ENCODE results near the gene CGB3. TPM values are rescaled to one million over a fixed set of nuclear protein-coding genes. Genes with fewer than 3 reads are reported as not detected.

Gene CGB3
- total and polyA plus RNA-seq, 2 donors from 2014 or later, result not detected

GRCh38 chr19:48990400-48990799, 33.7 kb downstream of the CGB3 start:
- intact Hi-C loops (cut with DNase I), result no loop called here
- Histone ChIP-seq H3K4me1 (ENCODE audit: control insufficient read depth in 2 of 3, insufficient read depth in 2 of 3, low read depth in 1 of 3, low read length in 3 of 3) (peaks cover 0 to 27% (median 11%) of the 10 kb centered on the region in 3 donors), H3K27ac (ENCODE audit: low read depth in 2 of 2, low read length in 2 of 2) (no peak overlapping the region), H3K9me3 (ENCODE audit: control insufficient read depth in 2 of 3, insufficient read depth in 1 of 3, low read length in 3 of 3) (no peaks in the 10 kb centered on the region), H3K4me3 (ENCODE audit: low read length in 3 of 3) (no peak overlapping the region), H3K27me3 (ENCODE audit: control insufficient read depth, insufficient read depth, low read length) (no peaks in the 10 kb centered on the region), H3K36me3 (ENCODE audit: control insufficient read depth in 2 of 3, insufficient read depth in 3 of 3, low read length in 3 of 3) (peaks cover 0 to 14% (median 11%) of the 10 kb centered on the region in 3 donors), H3K9ac (ENCODE audit: low read length in 3 of 3) (no peak overlapping the region)
- no peak for TF ChIP-seq CTCF (IDR thresholded peaks at IDR 0.05; ENCODE audit: borderline replicate concordance, extremely low read depth, insufficient read depth)
- no peak for DNase-seq
- FAIRE-seq, result no peak

GRCh38 chr19:48989701-48990291, 34.3 kb downstream of the CGB3 start:
- FAIRE-seq, result no peak
- no peak overlapping the region for H3K27ac ChIP-seq (ENCODE audit: low read depth in 2 of 2, low read length in 2 of 2)
- peaks cover 0 to 25% (median 11%) of the 10 kb centered on the region in 3 donors for H3K4me1 ChIP-seq (ENCODE audit: control insufficient read depth in 2 of 3, insufficient read depth in 2 of 3, low read depth in 1 of 3, low read length in 3 of 3)
- no peak for DNase-seq
- no peak overlapping the region for H3K9ac ChIP-seq (ENCODE audit: low read length in 3 of 3)
- intact Hi-C loops (cut with DNase I), result no loop called here
- H3K9me3 ChIP-seq (ENCODE audit: control insufficient read depth in 2 of 3, insufficient read depth in 1 of 3, low read length in 3 of 3), result no peaks in the 10 kb centered on the region
- TF ChIP-seq CTCF (IDR thresholded peaks at IDR 0.05; ENCODE audit: borderline replicate concordance, extremely low read depth, insufficient read depth), result no peak
- H3K4me3 ChIP-seq (ENCODE audit: low read length in 3 of 3), result no peak overlapping the region
- H3K36me3 ChIP-seq (ENCODE audit: control insufficient read depth in 2 of 3, insufficient read depth in 3 of 3, low read length in 3 of 3), result peaks cover 0 to 20% (median 17%) of the 10 kb centered on the region in 3 donors
- H3K27me3 ChIP-seq (ENCODE audit: control insufficient read depth, insufficient read depth, low read length), result no peaks in the 10 kb centered on the region

- no peak for FAIRE-seq
- H3K36me3 ChIP-seq (ENCODE audit: control insufficient read depth in 2 of 3, insufficient read depth in 3 of 3, low read length in 3 of 3), result peaks cover 0 to 22% (median 17%) of the 10 kb centered on the region in 3 donors
Observed at GRCh38 chr19:48988860-48989259, 35.3 kb downstream of the CGB3 start.

More at GRCh38 chr19:48988860-48989259, 35.3 kb downstream of the CGB3 start:
- Histone ChIP-seq H3K27ac (ENCODE audit: low read depth in 2 of 2, low read length in 2 of 2) (no peak overlapping the region), H3K4me1 (ENCODE audit: control insufficient read depth in 2 of 3, insufficient read depth in 2 of 3, low read depth in 1 of 3, low read length in 3 of 3) (peaks cover 0 to 18% (median 6%) of the 10 kb centered on the region in 3 donors), H3K9me3 (ENCODE audit: control insufficient read depth in 2 of 3, insufficient read depth in 1 of 3, low read length in 3 of 3) (no peaks in the 10 kb centered on the region), H3K27me3 (ENCODE audit: control insufficient read depth, insufficient read depth, low read length) (no peaks in the 10 kb centered on the region), H3K9ac (ENCODE audit: low read length in 3 of 3) (no peak overlapping the region), H3K4me3 (ENCODE audit: low read length in 3 of 3) (no peak overlapping the region)
- DNase-seq, result no peak
- intact Hi-C loops (cut with DNase I), result no loop called here
- no peak for TF ChIP-seq CTCF (IDR thresholded peaks at IDR 0.05; ENCODE audit: borderline replicate concordance, extremely low read depth, insufficient read depth)
